WTC11 (cell line): Measurements from ENCODE around the gene GPR158.

Experiments used
- CTCF ChIP-seq: fragments of 200-600 bp; IDR thresholded peaks from 2 replicates; pipeline ENCODE4 v1.8.0; 2022; ENCODE audit warnings: antibody characterized with exemption
- E2F1 ChIP-seq: sonication (generic); formaldehyde crosslinking; IDR thresholded peaks from 2 replicates; pipeline ENCODE4 v1.8.0; 2022; ENCODE audit warnings: mild to moderate bottlenecking, missing genetic modification reagents
- USF2 ChIP-seq: sonication (generic); formaldehyde crosslinking; IDR thresholded peaks from 2 replicates; pipeline ENCODE4 v1.8.1; 2023; ENCODE audit warnings: mild to moderate bottlenecking, missing genetic modification reagents, moderate library complexity
- ZNF232 ChIP-seq: sonication (generic); formaldehyde crosslinking; IDR thresholded peaks from 2 replicates; pipeline ENCODE4 v1.8.0; 2022; ENCODE audit warnings: mild to moderate bottlenecking, missing genetic modification reagents

- TF ChIP-seq CTCF (no peak), E2F1 (CRISPR knock-in tag) (no peak), ZNF232 (no peak), USF2 (no peak)
Measured at GRCh38 chr10:25481467-25481866, 306.7 kb downstream of the GPR158 start.
